Right lobe of liver (tissue), 4 donors: ENCODE results near the gene DNASE1L2.

Source experiments
- POLR2A ChIP-seq: fragments of 450-650 bp; IDR thresholded peaks from one replicate; pipeline ENCODE4 v1.6.1; 2017; ENCODE audit warnings: antibody characterized with exemption, mild to moderate bottlenecking
- TF ChIP-seq, protein P1 (sequence below), 4 donors: fragments of 200-600 bp in 3 of 4; fragments of 450-650 bp in 1 of 4; IDR thresholded peaks; one replicate each; pipeline versions ENCODE4 v1.5.1 to v1.8.0; 2016 to 2022; ENCODE audit warnings: antibody characterized with exemption in 4 of 4, mild to moderate bottlenecking in 2 of 4
- donor health status: DM: no; HTN: no; CAD: no.
- donor health status: DM: no; HTN: no; CAD: no.
- donor health status: DM: no; HTN: yes; CAD: no.

DNA sequence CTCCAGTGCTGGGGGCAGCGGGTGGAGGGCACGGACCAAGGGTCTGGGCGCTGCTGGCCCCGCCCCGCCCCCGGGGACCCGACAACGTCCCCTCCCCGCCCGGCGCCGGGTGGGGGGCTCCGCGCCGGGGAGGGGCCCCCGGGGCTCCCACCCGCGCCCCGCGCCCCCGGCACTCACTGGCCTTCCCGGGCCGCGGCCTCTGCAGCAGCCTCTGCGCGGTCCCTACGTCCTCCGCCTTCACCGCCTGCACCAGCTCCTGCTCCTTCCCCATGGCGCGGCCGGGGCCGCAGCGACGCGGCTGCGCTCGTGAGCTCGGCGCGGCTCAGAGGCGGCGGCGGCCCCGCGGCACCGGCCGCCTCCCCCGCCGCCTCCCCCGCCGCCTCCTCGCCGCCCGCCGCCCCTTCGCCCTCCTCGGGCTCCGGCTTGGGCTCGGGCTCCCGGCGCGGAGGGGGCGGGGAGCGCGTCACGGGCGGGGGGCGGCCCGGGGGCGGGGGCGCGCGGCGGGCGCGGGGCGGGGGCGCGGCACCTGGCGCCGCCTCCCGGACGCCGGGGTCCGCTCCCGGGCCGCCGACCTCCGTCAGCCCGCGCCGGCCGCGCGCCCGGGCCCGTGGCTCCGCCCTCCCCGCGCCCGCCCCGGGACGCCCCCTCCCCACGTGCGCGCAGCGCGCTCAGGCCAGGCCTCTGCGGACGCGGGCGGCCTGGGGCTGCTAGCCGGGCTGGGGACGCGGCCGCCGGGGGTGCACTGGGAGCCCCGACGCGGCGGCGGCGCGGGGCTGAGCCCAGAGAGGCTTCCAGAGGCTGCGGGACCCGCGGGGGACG is 39.9 kb upstream of the DNASE1L2 start, which contains the start of gene CASKIN1:
- TF ChIP-seq POLR2A = no peak
- TF ChIP-seq, protein P1, sequence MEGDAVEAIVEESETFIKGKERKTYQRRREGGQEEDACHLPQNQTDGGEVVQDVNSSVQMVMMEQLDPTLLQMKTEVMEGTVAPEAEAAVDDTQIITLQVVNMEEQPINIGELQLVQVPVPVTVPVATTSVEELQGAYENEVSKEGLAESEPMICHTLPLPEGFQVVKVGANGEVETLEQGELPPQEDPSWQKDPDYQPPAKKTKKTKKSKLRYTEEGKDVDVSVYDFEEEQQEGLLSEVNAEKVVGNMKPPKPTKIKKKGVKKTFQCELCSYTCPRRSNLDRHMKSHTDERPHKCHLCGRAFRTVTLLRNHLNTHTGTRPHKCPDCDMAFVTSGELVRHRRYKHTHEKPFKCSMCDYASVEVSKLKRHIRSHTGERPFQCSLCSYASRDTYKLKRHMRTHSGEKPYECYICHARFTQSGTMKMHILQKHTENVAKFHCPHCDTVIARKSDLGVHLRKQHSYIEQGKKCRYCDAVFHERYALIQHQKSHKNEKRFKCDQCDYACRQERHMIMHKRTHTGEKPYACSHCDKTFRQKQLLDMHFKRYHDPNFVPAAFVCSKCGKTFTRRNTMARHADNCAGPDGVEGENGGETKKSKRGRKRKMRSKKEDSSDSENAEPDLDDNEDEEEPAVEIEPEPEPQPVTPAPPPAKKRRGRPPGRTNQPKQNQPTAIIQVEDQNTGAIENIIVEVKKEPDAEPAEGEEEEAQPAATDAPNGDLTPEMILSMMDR (IDR thresholded peaks at IDR 0.05) = no peak
